ENCODE results near the gene MBP. TPM values are rescaled to one million over a fixed set of nuclear protein-coding genes. Genes with fewer than 3 reads are reported as not detected.

MBP gene
- total and polyA plus RNA-seq, 2 of the 13 experiments (the other 11 are each of a cell fraction or from before 2014, with no cell fraction given) = 5.0 to 8.5 TPM

DNA sequence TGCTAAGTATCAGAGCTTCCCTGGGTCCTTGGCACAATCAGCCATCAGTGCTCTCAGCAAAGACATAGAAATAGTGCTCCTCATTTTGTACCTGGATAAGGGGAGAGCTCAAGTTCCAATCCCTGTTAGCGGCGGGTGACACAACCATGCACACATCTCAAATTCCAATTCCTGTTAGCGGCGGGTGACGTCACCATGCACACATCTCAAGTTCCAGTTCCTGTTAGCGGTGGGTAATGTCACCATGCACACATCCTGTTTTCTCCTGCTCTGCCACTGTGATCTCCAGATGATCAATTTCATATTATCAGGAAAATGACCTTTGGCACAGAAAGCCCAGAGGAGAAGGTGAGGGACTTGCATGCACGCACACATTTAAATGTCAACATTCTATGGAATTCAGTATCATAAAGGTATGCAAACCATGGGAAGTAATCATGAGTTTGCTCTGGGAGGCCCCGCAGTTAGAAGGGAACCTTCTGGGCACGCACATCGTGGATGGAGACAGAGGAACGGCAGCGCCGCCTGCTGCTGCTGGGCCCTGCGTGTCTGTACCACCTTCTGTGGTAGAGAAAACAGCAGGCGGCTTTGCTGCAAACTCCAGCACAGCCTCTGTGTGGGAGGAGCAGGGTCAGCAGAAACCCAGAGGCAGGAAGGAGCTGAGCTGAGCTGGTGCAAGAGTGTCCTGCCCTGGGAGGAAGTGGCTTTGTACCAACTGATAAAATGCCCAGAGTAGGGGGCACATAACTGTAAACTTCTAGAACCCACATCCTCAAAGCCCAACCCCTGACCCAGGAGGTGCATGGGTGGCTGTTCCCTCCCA is 77.8 kb downstream of the MBP start:
- ATAC-seq (peak; percentile 92), FAIRE-seq (peak; percentile 66), DNase-seq (ENCODE audit: low spot score) (peak; percentile 87)
- H2AFZ ChIP-seq (ENCODE audit: low read length) = no peak overlapping the region
- no peaks in the 10 kb centered on the region for H3K9me3 ChIP-seq (ENCODE audit: low read length)
- WGBS (ENCODE audit: low lambda C conversion rate) = 0% methylated on average over 9 of the region's 15 CpGs
- H3K4me1 ChIP-seq (ENCODE audit: insufficient read depth, low read length) = peaks cover 43% of the 10 kb centered on the region
- no TSS peak for BruUV-seq (replicated peaks)
- peak overlapping the region in 1 of 3 experiments; percentile 58; a peak in 3 of 6 replicates for H3K4me3 ChIP-seq (replicated peaks in 1 of 3; ENCODE audit: insufficient read depth in 1 of 3, low read depth in 2 of 3, low read length in 3 of 3)
- no peaks in the 10 kb centered on the region for H3K27me3 ChIP-seq (ENCODE audit: control insufficient read depth in 1 of 2, insufficient read depth in 2 of 2, low read length in 2 of 2)
- intact Hi-C loops (cut with micrococcal nuclease; ENCODE audit: unreplicated experiment) = loop anchor here (1.0 to 5.0 kb wide), 3 partner anchors 55 to 253 kb away; partner anchors contain the start of gene MBP
- peak overlapping the region; percentile 61 for H3K9ac ChIP-seq (ENCODE audit: insufficient read depth, low read depth, low read length)
- ChIA-PET CTCF (ENCODE audit: low intra/inter-chr PET ratio, low total read pairs) (interaction anchor here (1.5 to 3.0 kb wide), 2 partner anchors 55 to 180 kb away, joined by 5 to 16 read pairs; no protein-coding TSS in a partner anchor), POLR2A (no interaction called here)
- H3K4me2 ChIP-seq (ENCODE audit: low read depth, low read length) = peak overlapping the region; percentile 94
- peak overlapping the region; percentile 72 for H3K27ac ChIP-seq (ENCODE audit: extremely low read length, insufficient read depth, low read length)
- in situ Hi-C loops (cut with HindIII; ENCODE audit: extremely low pct_ligation_motif_present, low pct_unique_long_range_greater_than_20kb) = loop anchor here (5.0 kb wide), 1 partner anchor 53 kb away; no protein-coding TSS in a partner anchor
- no peaks in the 10 kb centered on the region for H3K36me3 ChIP-seq (replicated peaks in 1 of 2; ENCODE audit: control insufficient read depth in 1 of 2, insufficient read depth in 2 of 2, low read length in 2 of 2)
- no peaks in the 10 kb centered on the region for H4K20me1 ChIP-seq (ENCODE audit: insufficient read depth, low read length)
- H3K79me2 ChIP-seq (ENCODE audit: insufficient read depth, low read length) = no peaks in the 10 kb centered on the region
- TF ChIP-seq ZFP36L1 (CRISPR knock-in tag; IDR thresholded peaks at IDR 0.05) = no peak
- no peak for TF ChIP-seq NFATC3 (CRISPR knock-in tag; IDR thresholded peaks at IDR 0.05)
- TF ChIP-seq, protein P1, sequence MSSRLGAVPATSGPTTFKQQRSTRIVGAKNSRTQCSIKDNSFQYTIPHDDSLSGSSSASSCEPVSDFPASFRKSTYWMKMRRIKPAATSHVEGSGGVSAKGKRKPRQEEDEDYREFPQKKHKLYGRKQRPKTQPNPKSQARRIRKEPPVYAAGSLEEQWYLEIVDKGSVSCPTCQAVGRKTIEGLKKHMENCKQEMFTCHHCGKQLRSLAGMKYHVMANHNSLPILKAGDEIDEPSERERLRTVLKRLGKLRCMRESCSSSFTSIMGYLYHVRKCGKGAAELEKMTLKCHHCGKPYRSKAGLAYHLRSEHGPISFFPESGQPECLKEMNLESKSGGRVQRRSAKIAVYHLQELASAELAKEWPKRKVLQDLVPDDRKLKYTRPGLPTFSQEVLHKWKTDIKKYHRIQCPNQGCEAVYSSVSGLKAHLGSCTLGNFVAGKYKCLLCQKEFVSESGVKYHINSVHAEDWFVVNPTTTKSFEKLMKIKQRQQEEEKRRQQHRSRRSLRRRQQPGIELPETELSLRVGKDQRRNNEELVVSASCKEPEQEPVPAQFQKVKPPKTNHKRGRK (CRISPR knock-in tag; IDR thresholded peaks at IDR 0.05) = peak; percentile 93; the same call in 1 of the 2 replicates
- peak; percentile 85 for TF ChIP-seq ZNF768 (CRISPR knock-in tag; IDR thresholded peaks at IDR 0.05)
- 0 out of 2 replicates have a peak, but pooled peaks have one; percentile 53 for TF ChIP-seq HOXA5 (CRISPR knock-in tag; IDR thresholded peaks at IDR 0.05)
- TF ChIP-seq TBX2 (CRISPR knock-in tag; IDR thresholded peaks at IDR 0.05; ENCODE audit: borderline replicate concordance) = peak; percentile 64; the same call in 1 of the 2 replicates
- TF ChIP-seq RFX5 (IDR thresholded peaks at IDR 0.05; ENCODE audit: low read depth, low read length) = peak; percentile 56; the same call in 1 of the 2 replicates
- TF ChIP-seq, protein P2, sequence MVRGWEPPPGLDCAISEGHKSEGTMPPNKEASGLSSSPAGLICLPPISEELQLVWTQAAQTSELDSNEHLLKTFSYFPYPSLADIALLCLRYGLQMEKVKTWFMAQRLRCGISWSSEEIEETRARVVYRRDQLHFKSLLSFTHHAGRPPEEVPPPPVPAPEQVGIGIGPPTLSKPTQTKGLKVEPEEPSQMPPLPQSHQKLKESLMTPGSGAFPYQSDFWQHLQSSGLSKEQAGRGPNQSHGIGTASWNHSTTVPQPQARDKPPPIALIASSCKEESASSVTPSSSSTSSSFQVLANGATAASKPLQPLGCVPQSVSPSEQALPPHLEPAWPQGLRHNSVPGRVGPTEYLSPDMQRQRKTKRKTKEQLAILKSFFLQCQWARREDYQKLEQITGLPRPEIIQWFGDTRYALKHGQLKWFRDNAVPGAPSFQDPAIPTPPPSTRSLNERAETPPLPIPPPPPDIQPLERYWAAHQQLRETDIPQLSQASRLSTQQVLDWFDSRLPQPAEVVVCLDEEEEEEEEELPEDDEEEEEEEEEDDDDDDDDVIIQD (CRISPR knock-in tag; IDR thresholded peaks at IDR 0.05; ENCODE audit: low read depth) = peak; percentile 74
- TF ChIP-seq CCDC6 (CRISPR knock-in tag; IDR thresholded peaks at IDR 0.05) = no peak; the same call in 1 of the 2 replicates
- TF ChIP-seq SCMH1 (CRISPR knock-in tag; IDR thresholded peaks at IDR 0.05; ENCODE audit: borderline replicate concordance) = no peak
- TF ChIP-seq ZNF207 (IDR thresholded peaks at IDR 0.05; ENCODE audit: borderline replicate concordance) = no peak
- TF ChIP-seq CENPT (CRISPR knock-in tag; IDR thresholded peaks at IDR 0.05; ENCODE audit: low read depth) = no peak
- TF ChIP-seq THAP11 (CRISPR knock-in tag; IDR thresholded peaks at IDR 0.05) = 0 out of 2 replicates have a peak, but pooled peaks have one; percentile 11
- no peak for TF ChIP-seq ATAD3A (CRISPR knock-in tag; IDR thresholded peaks at IDR 0.05)
- no peak for TF ChIP-seq SNAPC2 (CRISPR knock-in tag; IDR thresholded peaks at IDR 0.05)
- TF ChIP-seq ETS1 (CRISPR knock-in tag; IDR thresholded peaks at IDR 0.05) = no peak
- TF ChIP-seq ELF4 (CRISPR knock-in tag; IDR thresholded peaks at IDR 0.05; ENCODE audit: borderline replicate concordance) = peak; percentile 73; the same call in 1 of the 2 replicates
- no peak for TF ChIP-seq ZNF362 (CRISPR knock-in tag; IDR thresholded peaks at IDR 0.05; ENCODE audit: borderline replicate concordance)

All from HepG2 (cell line).